Measurements from ENCODE around the gene CIPC.
A peak's percentile ranks its signal among the peaks of the same experiment; 100 is the strongest.

CIPC gene

GRCh38 chr14:77128414-77128891 lies 30.4 kb downstream of the CIPC start:
- DNase-seq = peak; percentile 32

GRCh38 chr14:77130386-77130785 lies 32.3 kb downstream of the CIPC start:
- DNase-seq = no peak

- no peak for DNase-seq
Measured at GRCh38 chr14:77131206-77131605, 33.1 kb downstream of the CIPC start.

- DNase-seq = no peak
Measured at GRCh38 chr14:77131871-77132486, 33.9 kb downstream of the CIPC start.

GRCh38 chr14:77133720-77134338 lies 35.8 kb downstream of the CIPC start:
- DNase-seq = no peak

GRCh38 chr14:77139022-77139421 lies 41.0 kb downstream of the CIPC start:
- DNase-seq = no peak

GRCh38 chr14:77139540-77140358 lies 41.7 kb downstream of the CIPC start:
- DNase-seq = peak; percentile 53

GRCh38 chr14:77140359-77141213 lies 42.5 kb downstream of the CIPC start:
- peak; percentile 22 for DNase-seq

GRCh38 chr14:77141214-77142004 lies 43.4 kb downstream of the CIPC start, which contains the start of gene ZDHHC22:
ZDHHC22 (minus strand) TSS chr14:77141791; CDS start chr14:77139738, 2,053 bp downstream.
- peak; percentile 65 for DNase-seq

GRCh38 chr14:77142005-77142800 lies 44.1 kb downstream of the CIPC start:
- no peak for DNase-seq

GRCh38 chr14:77143071-77143470 lies 45.0 kb downstream of the CIPC start:
- no peak for DNase-seq

- no peak for DNase-seq
Measured at GRCh38 chr14:77144412-77145115, 46.5 kb downstream of the CIPC start.

GRCh38 chr14:77145975-77146740 lies 48.1 kb downstream of the CIPC start:
- DNase-seq = no peak

- peak; percentile 11 for DNase-seq
Measured at GRCh38 chr14:77148510-77149231, 50.6 kb downstream of the CIPC start.

- peak; percentile 34 for DNase-seq
Measured at GRCh38 chr14:77151245-77151644, 53.2 kb downstream of the CIPC start.

- peak; percentile 45 for DNase-seq
Measured at GRCh38 chr14:77151918-77152588, 54.0 kb downstream of the CIPC start.

- no peak for DNase-seq
Measured at GRCh38 chr14:77153802-77154201, 55.7 kb downstream of the CIPC start.

- DNase-seq = no peak
Measured at GRCh38 chr14:77154421-77154820, 56.4 kb downstream of the CIPC start.
